Effector memory CD4-positive, alpha-beta T cell (primary cell): ENCODE results near the gene NPIPA3.
"Not testable (repeated sequence)": the region's sequence is repeated elsewhere in the genome, so short reads cannot be mapped to it uniquely, and the experiment has no call there.

ENCODE experiments used
- DNase-seq, 3 donors: peaks; one replicate each; pipeline ENCODE4 v3.0.0-alpha.2; 2020
- H3K27ac ChIP-seq: 2 replicates; pipeline ENCODE4 v1.7.0; 2013; ENCODE audit warnings: mild to moderate bottlenecking, low read length, moderate library complexity; ENCODE audit not compliant: insufficient read depth, poor library complexity, severe bottlenecking
- H3K27me3 ChIP-seq: replicated peaks from 2 replicates; pipeline ENCODE4 v1.7.0; 2013; ENCODE audit warnings: mild to moderate bottlenecking, low read length; ENCODE audit not compliant: insufficient read depth, control insufficient read depth, poor library complexity, severe bottlenecking
- H3K36me3 ChIP-seq: 2 replicates; pipeline ENCODE4 v1.7.0; 2013; ENCODE audit warnings: mild to moderate bottlenecking, low read length, moderate library complexity; ENCODE audit not compliant: control insufficient read depth, insufficient read depth
- H3K4me1 ChIP-seq: 2 replicates; pipeline ENCODE4 v1.7.0; 2013; ENCODE audit warnings: low read length, mild to moderate bottlenecking; ENCODE audit not compliant: control insufficient read depth, insufficient read depth, poor library complexity, severe bottlenecking
- H3K4me3 ChIP-seq: 2 replicates; pipeline ENCODE4 v1.7.0; 2013; ENCODE audit warnings: low read length, low read depth, mild to moderate bottlenecking; ENCODE audit not compliant: insufficient read depth, poor library complexity, severe bottlenecking
- H3K9me3 ChIP-seq: 2 replicates; pipeline ENCODE4 v1.7.0; 2013; ENCODE audit warnings: mild to moderate bottlenecking, low read length, moderate library complexity; ENCODE audit not compliant: control insufficient read depth

The NPIPA3 gene

DNA sequence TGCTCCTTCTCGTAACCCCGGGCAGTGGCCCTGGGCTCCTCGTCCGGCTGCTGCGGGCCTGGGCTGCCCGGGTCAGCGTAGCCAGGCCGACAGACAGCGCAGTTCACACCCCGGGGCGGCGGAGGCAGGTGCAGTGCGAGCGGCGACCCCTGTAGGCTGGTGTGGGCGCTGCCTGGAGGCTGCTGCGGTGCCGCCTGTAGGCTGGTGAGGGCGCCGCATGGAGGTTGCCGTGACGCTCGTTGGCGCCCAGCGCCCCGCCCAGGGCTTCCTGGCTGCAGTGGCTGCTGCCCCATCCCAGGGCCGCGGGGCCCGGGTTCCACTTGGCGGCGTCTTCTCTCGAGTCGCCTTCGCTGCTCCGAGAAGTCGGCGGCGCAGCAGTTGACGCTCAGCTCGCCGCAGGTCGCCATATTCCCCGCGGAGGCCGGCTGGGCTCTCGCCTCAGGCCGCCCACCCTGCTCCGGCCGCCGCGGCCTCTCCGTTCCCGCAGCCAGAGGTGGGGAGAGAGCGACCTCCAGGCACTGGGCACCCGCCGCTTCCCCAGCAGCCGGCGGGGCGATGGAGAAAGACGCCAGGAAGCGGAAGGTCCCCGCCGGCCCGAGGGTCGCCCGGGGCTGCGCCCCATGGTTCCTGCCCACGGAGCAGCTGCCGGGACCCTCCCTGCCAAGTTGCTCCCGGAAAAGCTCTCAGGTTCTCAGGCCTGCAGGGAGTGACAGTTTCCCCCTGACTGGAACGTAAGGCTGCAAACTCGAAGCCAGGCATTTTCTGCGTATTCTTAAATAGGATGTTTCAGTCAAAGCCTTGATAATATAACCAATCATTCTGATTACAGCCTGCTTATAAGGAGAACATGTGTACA, 39.3 kb downstream of the NPIPA3 start, which contains the start of gene NPIPA2:
NPIPA2 (plus strand) TSS at position 261 of the 856 bp plus-strand sequence. CDS start 5,533 bp downstream, outside the sequence.
- not testable (repeated sequence) for H3K4me3 ChIP-seq, H3K36me3 ChIP-seq, H3K27me3 ChIP-seq, DNase-seq, H3K9me3 ChIP-seq, H3K27ac ChIP-seq, H3K4me1 ChIP-seq

DNA sequence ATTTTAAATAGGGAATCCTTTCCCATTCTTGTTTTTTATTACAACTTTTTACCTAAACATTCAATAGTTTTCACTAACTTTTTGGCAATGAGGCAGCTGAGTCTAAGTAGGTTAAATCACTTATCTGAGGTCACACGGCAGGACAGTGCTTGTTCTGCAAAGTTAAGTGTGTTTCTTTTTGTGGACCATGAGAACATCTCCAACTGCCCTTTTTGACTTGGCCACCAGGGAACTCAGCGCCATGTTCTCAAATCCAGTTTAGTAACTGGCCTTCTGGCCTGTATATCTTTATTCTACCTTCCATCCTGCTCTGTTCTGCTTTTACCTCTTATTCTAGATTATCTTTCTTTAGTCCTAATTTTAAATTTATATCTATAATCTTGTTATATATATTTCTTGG, 70.4 kb downstream of the NPIPA3 start:
- H3K4me1 ChIP-seq, H3K27ac ChIP-seq: not testable (repeated sequence)

DNA sequence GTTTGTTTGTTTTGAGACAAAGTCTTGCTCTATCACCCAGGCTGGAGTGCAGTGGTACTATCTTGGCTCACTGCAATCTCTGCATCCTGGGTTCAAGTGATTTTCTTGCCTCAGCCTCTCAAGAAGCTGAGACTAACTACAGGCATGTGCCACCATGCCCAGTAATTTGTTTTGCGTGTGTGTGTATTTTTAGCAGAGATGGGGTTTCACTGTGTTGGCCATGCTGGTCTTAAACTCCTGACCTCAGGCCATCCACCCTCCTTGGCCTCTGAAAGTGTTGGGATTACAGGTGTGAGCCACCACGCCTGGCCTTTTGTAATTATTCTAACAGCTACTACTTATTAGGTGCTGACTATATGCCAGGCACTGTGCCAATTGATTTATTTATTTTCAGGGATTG, 72.4 kb downstream of the NPIPA3 start:
- H3K4me3 ChIP-seq, DNase-seq, H3K9me3 ChIP-seq, H3K4me1 ChIP-seq, H3K27me3 ChIP-seq, H3K36me3 ChIP-seq, H3K27ac ChIP-seq: not testable (repeated sequence)

More for the DNA sequence above, 70.4 kb downstream of the NPIPA3 start:
- not testable (repeated sequence) for H3K9me3 ChIP-seq, H3K4me3 ChIP-seq, H3K36me3 ChIP-seq, DNase-seq, H3K27me3 ChIP-seq
